Measurements from ENCODE around the gene UNK. TPM values are rescaled to one million over a fixed set of nuclear protein-coding genes. Genes with fewer than 3 reads are reported as not detected.
A peak's percentile ranks its signal among the peaks of the same experiment; 100 is the strongest.

UNK gene
- total and polyA plus RNA-seq, 2 of the 13 experiments (the other 11 are each of a cell fraction or from before 2014, with no cell fraction given): 31.6 to 33.0 TPM

DNA sequence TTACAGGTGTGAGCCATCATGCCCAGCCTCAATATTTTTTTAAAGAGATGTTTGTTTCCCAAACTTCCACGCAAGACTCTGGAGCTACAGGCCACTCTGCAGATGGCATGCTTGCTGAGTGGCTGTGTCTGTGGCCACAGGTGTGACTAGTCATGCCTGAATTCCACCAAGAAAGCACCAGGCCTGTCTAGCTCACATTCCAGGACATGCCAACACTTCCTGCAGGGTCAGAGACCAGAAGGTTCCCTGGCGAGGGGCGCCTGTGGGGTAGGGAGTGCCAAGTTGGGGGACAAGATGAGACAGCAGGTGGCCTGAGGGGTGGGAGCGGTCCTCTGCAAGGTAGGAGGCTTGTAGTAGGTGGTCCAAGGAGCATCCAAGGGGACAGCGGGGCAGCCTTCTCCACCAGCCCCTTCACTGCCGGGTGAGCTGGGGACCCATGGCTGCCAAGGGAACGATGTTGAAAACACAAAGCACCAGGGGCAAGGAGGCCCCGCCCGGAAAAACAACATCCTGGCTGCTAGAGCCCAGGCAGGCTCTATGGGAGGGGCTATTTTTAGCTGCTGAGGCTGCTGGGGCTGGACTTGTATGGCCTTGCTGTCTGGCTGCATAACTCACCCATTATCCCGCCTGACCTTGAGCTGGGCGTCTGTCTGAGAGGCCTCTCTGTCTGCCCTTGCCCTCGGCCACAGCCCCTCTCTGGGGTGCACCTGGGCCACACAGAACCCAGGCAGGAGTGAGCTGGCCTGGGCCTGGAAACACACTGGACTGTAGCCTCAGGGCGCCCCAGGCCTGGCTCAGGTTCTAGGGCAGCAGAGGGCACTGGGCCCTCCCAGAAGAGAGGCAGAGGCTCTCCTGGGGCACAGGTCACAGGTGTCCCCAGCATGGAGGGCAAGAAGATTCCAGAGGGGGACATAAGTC lies 88.1 kb downstream of the UNK start (continued):
- TF ChIP-seq, protein P1, sequence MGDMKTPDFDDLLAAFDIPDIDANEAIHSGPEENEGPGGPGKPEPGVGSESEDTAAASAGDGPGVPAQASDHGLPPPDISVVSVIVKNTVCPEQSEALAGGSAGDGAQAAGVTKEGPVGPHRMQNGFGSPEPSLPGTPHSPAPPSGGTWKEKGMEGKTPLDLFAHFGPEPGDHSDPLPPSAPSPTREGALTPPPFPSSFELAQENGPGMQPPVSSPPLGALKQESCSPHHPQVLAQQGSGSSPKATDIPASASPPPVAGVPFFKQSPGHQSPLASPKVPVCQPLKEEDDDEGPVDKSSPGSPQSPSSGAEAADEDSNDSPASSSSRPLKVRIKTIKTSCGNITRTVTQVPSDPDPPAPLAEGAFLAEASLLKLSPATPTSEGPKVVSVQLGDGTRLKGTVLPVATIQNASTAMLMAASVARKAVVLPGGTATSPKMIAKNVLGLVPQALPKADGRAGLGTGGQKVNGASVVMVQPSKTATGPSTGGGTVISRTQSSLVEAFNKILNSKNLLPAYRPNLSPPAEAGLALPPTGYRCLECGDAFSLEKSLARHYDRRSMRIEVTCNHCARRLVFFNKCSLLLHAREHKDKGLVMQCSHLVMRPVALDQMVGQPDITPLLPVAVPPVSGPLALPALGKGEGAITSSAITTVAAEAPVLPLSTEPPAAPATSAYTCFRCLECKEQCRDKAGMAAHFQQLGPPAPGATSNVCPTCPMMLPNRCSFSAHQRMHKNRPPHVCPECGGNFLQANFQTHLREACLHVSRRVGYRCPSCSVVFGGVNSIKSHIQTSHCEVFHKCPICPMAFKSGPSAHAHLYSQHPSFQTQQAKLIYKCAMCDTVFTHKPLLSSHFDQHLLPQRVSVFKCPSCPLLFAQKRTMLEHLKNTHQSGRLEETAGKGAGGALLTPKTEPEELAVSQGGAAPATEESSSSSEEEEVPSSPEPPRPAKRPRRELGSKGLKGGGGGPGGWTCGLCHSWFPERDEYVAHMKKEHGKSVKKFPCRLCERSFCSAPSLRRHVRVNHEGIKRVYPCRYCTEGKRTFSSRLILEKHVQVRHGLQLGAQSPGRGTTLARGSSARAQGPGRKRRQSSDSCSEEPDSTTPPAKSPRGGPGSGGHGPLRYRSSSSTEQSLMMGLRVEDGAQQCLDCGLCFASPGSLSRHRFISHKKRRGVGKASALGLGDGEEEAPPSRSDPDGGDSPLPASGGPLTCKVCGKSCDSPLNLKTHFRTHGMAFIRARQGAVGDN (CRISPR knock-in tag; IDR thresholded peaks at IDR 0.05): peak; percentile 99
- TF ChIP-seq, protein P2, sequence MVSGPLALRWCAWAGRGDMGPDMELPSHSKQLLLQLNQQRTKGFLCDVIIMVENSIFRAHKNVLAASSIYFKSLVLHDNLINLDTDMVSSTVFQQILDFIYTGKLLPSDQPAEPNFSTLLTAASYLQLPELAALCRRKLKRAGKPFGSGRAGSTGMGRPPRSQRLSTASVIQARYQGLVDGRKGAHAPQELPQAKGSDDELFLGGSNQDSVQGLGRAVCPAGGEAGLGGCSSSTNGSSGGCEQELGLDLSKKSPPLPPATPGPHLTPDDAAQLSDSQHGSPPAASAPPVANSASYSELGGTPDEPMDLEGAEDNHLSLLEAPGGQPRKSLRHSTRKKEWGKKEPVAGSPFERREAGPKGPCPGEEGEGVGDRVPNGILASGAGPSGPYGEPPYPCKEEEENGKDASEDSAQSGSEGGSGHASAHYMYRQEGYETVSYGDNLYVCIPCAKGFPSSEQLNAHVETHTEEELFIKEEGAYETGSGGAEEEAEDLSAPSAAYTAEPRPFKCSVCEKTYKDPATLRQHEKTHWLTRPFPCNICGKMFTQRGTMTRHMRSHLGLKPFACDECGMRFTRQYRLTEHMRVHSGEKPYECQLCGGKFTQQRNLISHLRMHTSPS (CRISPR knock-in tag; IDR thresholded peaks at IDR 0.05; ENCODE audit: low read depth): peak; percentile 97
- TF ChIP-seq PRMT3 (CRISPR knock-in tag; IDR thresholded peaks at IDR 0.05; ENCODE audit: borderline replicate concordance, low read depth) (peak; percentile 93; the same call in 1 of the 2 replicates), ZNF235 (CRISPR knock-in tag; IDR thresholded peaks at IDR 0.05; ENCODE audit: borderline replicate concordance) (no peak; the same call in 1 of the 2 replicates), ZBTB1 (CRISPR knock-in tag; IDR thresholded peaks at IDR 0.05; ENCODE audit: borderline replicate concordance) (0 out of 2 replicates have a peak, but pooled peaks have one; percentile 54), FOXO1 (CRISPR knock-in tag; IDR thresholded peaks at IDR 0.05) (peak; percentile 91), PHF20 (CRISPR knock-in tag; IDR thresholded peaks at IDR 0.05) (peak; percentile 53; the same call in 1 of the 2 replicates), ZNF672 (CRISPR knock-in tag; IDR thresholded peaks at IDR 0.05) (no peak), U2AF1 (optimal IDR thresholded peaks at IDR 0.05; ENCODE audit: low read depth, low read length) (no peak), PLRG1 (conservative IDR thresholded peaks at IDR 0.05) (no peak), RBAK (CRISPR knock-in tag; IDR thresholded peaks at IDR 0.05) (0 out of 2 replicates have a peak, but pooled peaks have one; percentile 12), FOXK1 (CRISPR knock-in tag; IDR thresholded peaks at IDR 0.05; ENCODE audit: borderline replicate concordance, low read depth) (peak; percentile 87), ZNF749 (CRISPR knock-in tag; IDR thresholded peaks at IDR 0.05; ENCODE audit: borderline replicate concordance) (peak; percentile 77; the same call in 1 of the 2 replicates), NFE2L2 (IDR thresholded peaks at IDR 0.05; ENCODE audit: low read length) (no peak), ZNF557 (CRISPR knock-in tag; IDR thresholded peaks at IDR 0.05) (peak; percentile 37; the same call in 1 of the 2 replicates)
- TF ChIP-seq, protein P3, sequence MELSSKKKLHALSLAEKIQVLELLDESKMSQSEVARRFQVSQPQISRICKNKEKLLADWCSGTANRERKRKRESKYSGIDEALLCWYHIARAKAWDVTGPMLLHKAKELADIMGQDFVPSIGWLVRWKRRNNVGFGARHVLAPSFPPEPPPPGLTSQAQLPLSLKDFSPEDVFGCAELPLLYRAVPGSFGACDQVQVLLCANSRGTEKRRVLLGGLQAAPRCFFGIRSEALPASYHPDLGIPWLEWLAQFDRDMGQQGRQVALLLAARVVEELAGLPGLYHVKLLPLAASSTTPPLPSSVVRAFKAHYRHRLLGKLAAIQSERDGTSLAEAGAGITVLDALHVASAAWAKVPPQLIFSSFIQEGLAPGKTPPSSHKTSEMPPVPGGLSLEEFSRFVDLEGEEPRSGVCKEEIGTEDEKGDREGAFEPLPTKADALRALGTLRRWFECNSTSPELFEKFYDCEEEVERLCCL (CRISPR knock-in tag; IDR thresholded peaks at IDR 0.05; ENCODE audit: borderline replicate concordance): 0 out of 2 replicates have a peak, but pooled peaks have one; percentile 21
- TF ChIP-seq, protein P4, sequence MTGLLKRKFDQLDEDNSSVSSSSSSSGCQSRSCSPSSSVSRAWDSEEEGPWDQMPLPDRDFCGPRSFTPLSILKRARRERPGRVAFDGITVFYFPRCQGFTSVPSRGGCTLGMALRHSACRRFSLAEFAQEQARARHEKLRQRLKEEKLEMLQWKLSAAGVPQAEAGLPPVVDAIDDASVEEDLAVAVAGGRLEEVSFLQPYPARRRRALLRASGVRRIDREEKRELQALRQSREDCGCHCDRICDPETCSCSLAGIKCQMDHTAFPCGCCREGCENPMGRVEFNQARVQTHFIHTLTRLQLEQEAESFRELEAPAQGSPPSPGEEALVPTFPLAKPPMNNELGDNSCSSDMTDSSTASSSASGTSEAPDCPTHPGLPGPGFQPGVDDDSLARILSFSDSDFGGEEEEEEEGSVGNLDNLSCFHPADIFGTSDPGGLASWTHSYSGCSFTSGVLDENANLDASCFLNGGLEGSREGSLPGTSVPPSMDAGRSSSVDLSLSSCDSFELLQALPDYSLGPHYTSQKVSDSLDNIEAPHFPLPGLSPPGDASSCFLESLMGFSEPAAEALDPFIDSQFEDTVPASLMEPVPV (CRISPR knock-in tag; IDR thresholded peaks at IDR 0.05): peak; percentile 93
- TF ChIP-seq, protein P5, sequence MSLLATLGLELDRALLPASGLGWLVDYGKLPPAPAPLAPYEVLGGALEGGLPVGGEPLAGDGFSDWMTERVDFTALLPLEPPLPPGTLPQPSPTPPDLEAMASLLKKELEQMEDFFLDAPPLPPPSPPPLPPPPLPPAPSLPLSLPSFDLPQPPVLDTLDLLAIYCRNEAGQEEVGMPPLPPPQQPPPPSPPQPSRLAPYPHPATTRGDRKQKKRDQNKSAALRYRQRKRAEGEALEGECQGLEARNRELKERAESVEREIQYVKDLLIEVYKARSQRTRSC (CRISPR knock-in tag; IDR thresholded peaks at IDR 0.05; ENCODE audit: low read depth): no peak

Data from HepG2 (cell line).